G401 (cell line): Measurements from ENCODE around the gene NOVA1. TPM values are rescaled to one million over a fixed set of nuclear protein-coding genes. Genes with fewer than 3 reads are reported as not detected.
A peak's percentile ranks its signal among the peaks of the same experiment; 100 is the strongest.

Experiments
- DNase-seq: peaks from one replicate; pipeline ENCODE4 v3.0.0-alpha.2; 2015; ENCODE audit warnings: low spot score
- in situ Hi-C: cut with HindIII; loops from 2 replicates; pipeline ENCODE4 v1.10.0; 2016; ENCODE audit warnings: low sequenced_read_pairs, mixed read lengths
- total RNA-seq: library from RNA; depleted of rRNA; stranded (reverse); fragments of >200 nt; shearing (Covaris generic); gene quantifications from 2 replicates; pipeline ENCODE4 v1.2.3, GENCODE V29; 2014

Gene NOVA1
- total RNA-seq, 1 experiment from 2014 or later, result 0.31 TPM

- in situ Hi-C loops, result no loop called here
- no peak for DNase-seq
Observed at GRCh38 chr14:26478967-26479366, 118.9 kb downstream of the NOVA1 start.

- DNase-seq, result no peak
- in situ Hi-C loops, result no loop called here
Observed at GRCh38 chr14:26466862-26467261, 131.0 kb downstream of the NOVA1 start.

- DNase-seq, result no peak
- in situ Hi-C loops, result no loop called here
Observed at GRCh38 chr14:26463136-26463535, 134.7 kb downstream of the NOVA1 start.

GRCh38 chr14:26454105-26454504 lies 143.7 kb downstream of the NOVA1 start:
- DNase-seq, result no peak
- in situ Hi-C loops, result no loop called here

GRCh38 chr14:26448181-26448855 lies 149.5 kb downstream of the NOVA1 start:
- in situ Hi-C loops, result no loop called here
- no peak for DNase-seq

GRCh38 chr14:26444822-26445221 lies 153.0 kb downstream of the NOVA1 start:
- in situ Hi-C loops, result no loop called here
- no peak for DNase-seq

GRCh38 chr14:26443654-26444053 lies 154.2 kb downstream of the NOVA1 start:
- DNase-seq, result no peak
- in situ Hi-C loops, result no loop called here

GRCh38 chr14:26429205-26429604 lies 168.6 kb downstream of the NOVA1 start:
- in situ Hi-C loops, result no loop called here
- no peak for DNase-seq

- no peak for DNase-seq
- in situ Hi-C loops, result no loop called here
Observed at GRCh38 chr14:26427097-26427496, 170.7 kb downstream of the NOVA1 start.

- DNase-seq, result no peak
- in situ Hi-C loops, result no loop called here
Observed at GRCh38 chr14:26424537-26424936, 173.3 kb downstream of the NOVA1 start.

GRCh38 chr14:26415618-26416123 lies 182.2 kb downstream of the NOVA1 start:
- peak; percentile 95 for DNase-seq
- in situ Hi-C loops, result no loop called here

GRCh38 chr14:26414926-26415325 lies 182.9 kb downstream of the NOVA1 start:
- in situ Hi-C loops, result no loop called here
- DNase-seq, result peak; percentile 70

GRCh38 chr14:26414103-26414502 lies 183.7 kb downstream of the NOVA1 start:
- in situ Hi-C loops, result no loop called here

GRCh38 chr14:26412421-26412820 lies 185.4 kb downstream of the NOVA1 start:
- DNase-seq, result no peak
- in situ Hi-C loops, result no loop called here

More at GRCh38 chr14:26414103-26414502, 183.7 kb downstream of the NOVA1 start:
- peak; percentile 18 for DNase-seq

GRCh38 chr14:26410189-26410685 lies 187.6 kb downstream of the NOVA1 start:
- DNase-seq, result no peak
- in situ Hi-C loops, result no loop called here

GRCh38 chr14:26404927-26405326 lies 192.9 kb downstream of the NOVA1 start:
- no peak for DNase-seq
- in situ Hi-C loops, result no loop called here

- DNase-seq, result no peak
- in situ Hi-C loops, result no loop called here
Observed at GRCh38 chr14:26403760-26404159, 194.1 kb downstream of the NOVA1 start.

- no peak for DNase-seq
- in situ Hi-C loops, result no loop called here
Observed at GRCh38 chr14:26402126-26402525, 195.7 kb downstream of the NOVA1 start.

GRCh38 chr14:26401179-26401968 lies 196.5 kb downstream of the NOVA1 start:
- in situ Hi-C loops, result no loop called here

GRCh38 chr14:26400373-26400772 lies 197.5 kb downstream of the NOVA1 start:
- DNase-seq, result peak; percentile 48
- in situ Hi-C loops, result no loop called here

More at GRCh38 chr14:26401179-26401968, 196.5 kb downstream of the NOVA1 start:
- peak; percentile 73 for DNase-seq
